ENCODE measurements around the gene CEP350. TPM values are rescaled to one million over a fixed set of nuclear protein-coding genes. Genes with fewer than 3 reads are reported as not detected.

Gene CEP350
- total and polyA plus RNA-seq, 2 of the 4 experiments (the other 2 are of a cell fraction) = 5.0 to 36.4 TPM

DNA sequence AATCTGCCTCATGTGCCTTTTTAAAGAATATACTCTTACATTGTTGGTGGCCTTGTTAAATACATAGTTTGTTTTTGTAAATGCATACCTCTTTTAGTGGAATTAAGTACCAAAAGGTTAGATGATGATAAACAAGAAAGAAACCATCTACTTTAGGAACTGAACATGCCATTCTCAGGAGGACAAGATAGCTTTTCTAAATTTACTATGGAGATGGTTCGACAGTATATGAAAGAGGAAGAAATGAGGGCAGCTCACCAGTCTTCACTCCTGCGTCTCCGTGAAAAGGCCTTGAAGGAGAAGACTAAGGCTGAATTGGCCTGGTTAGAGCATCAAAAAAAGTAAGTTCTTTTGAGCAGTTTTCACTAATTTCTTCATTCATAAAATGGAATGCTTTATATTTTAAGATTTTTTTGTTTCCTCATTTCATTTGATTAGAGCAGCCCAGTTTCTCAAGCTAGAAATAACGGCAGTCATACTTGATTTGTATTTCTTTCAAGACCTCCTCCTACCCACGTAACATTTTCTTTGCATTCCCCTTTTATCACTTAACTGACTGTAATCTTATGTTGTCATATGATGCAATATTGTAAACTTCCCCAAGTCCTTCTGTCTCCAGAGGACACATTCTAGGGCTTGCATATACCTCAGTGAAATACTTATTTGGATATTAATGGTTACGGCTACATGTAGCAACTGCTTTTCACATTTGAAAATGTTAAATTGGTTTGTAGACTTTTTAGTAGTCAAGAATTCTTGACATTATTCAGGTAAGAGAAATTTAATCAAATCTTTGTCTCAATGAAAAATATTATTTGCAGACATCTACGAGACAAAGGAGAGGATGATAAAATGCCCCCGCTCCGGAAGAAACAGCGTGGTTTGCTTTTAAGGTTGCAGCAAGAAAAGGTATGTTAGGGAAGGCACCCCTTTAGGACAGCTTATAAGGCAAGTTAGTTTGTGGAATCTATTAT, 99.3 kb downstream of the CEP350 start:
- peak overlapping the region; percentile 48; the same call in 1 of the 2 replicates for H3K18ac ChIP-seq (ENCODE audit: low read depth, low read length)
- H4K8ac ChIP-seq (ENCODE audit: low read depth in 2 of 2, low read length in 2 of 2) = no peak overlapping the region
- H4K91ac ChIP-seq (ENCODE audit: insufficient read depth, low read depth, low read length) = peak overlapping the region; percentile 6; the same call in 1 of the 2 replicates
- H3K56ac ChIP-seq (ENCODE audit: extremely low read depth, insufficient read depth, low read length) = no peak overlapping the region
- TF ChIP-seq, protein P1, sequence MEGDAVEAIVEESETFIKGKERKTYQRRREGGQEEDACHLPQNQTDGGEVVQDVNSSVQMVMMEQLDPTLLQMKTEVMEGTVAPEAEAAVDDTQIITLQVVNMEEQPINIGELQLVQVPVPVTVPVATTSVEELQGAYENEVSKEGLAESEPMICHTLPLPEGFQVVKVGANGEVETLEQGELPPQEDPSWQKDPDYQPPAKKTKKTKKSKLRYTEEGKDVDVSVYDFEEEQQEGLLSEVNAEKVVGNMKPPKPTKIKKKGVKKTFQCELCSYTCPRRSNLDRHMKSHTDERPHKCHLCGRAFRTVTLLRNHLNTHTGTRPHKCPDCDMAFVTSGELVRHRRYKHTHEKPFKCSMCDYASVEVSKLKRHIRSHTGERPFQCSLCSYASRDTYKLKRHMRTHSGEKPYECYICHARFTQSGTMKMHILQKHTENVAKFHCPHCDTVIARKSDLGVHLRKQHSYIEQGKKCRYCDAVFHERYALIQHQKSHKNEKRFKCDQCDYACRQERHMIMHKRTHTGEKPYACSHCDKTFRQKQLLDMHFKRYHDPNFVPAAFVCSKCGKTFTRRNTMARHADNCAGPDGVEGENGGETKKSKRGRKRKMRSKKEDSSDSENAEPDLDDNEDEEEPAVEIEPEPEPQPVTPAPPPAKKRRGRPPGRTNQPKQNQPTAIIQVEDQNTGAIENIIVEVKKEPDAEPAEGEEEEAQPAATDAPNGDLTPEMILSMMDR (conservative IDR thresholded peaks at IDR 0.05; ENCODE audit: low read depth, low read length) = no peak
- no peak for TF ChIP-seq MAZ (IDR thresholded peaks at IDR 0.05; ENCODE audit: borderline replicate concordance, low read depth, low read length)
- TF ChIP-seq CEBPB (IDR thresholded peaks at IDR 0.05; ENCODE audit: low read depth, low read length) = peak; percentile 84
- H4K5ac ChIP-seq (ENCODE audit: low read depth, low read length) = peak overlapping the region; percentile 68
- no peaks in the 10 kb centered on the region for H3K9me3 ChIP-seq (ENCODE audit: control insufficient read depth, insufficient read depth, low read length)
- intact Hi-C loops (cut with micrococcal nuclease) = no loop called here
- H3K27me3 ChIP-seq (ENCODE audit: control insufficient read depth, insufficient read depth, low read length) = no peaks in the 10 kb centered on the region
- WGBS, 2 experiments (ENCODE audit: extremely low coverage in 2 of 2, insufficient read length in 1 of 2) = no CpG with 5 or more reads among the region's 10 CpGs
- no peak overlapping the region for H2AFZ ChIP-seq (replicated peaks; ENCODE audit: low read length, poor library complexity)
- BruUV-seq (replicated peaks) = no TSS peak
- H3K4me3 ChIP-seq (ENCODE audit: insufficient read depth, low read depth, low read length) = no peak overlapping the region
- DNase-seq (peak; percentile 44), ATAC-seq (ENCODE audit: low read depth) (peak; percentile 21; the same call in 1 of the 2 replicates)
- no peak overlapping the region for H2BK120ac ChIP-seq (ENCODE audit: low read depth, low read length)
- peaks cover 25% of the 10 kb centered on the region for H3K36me3 ChIP-seq (ENCODE audit: control insufficient read depth, insufficient read depth, low read length)
- no peak overlapping the region for H2AK9ac ChIP-seq (replicated peaks; ENCODE audit: low read depth, low read length, poor library complexity)
- H3K27ac ChIP-seq (ENCODE audit: insufficient read depth, low read length) = peak overlapping the region; percentile 59; the same call in 1 of the 2 replicates
- H3K9ac ChIP-seq (ENCODE audit: low read depth, low read length) = peak overlapping the region; percentile 26; the same call in 1 of the 2 replicates
- 0 out of 2 replicates have a peak, but pooled peaks cover 1% of the 10 kb centered on the region for H3K4me1 ChIP-seq (ENCODE audit: control insufficient read depth, insufficient read depth, low read length)
- no peaks in the 10 kb centered on the region for H3K9me1 ChIP-seq (ENCODE audit: insufficient read depth, low read length)
- H4K20me1 ChIP-seq (ENCODE audit: insufficient read depth, low read length) = no peaks in the 10 kb centered on the region
- in situ Hi-C loops (cut with MboI; ENCODE audit: low sequenced_read_pairs) = no loop called here
- no peak overlapping the region for H2BK20ac ChIP-seq (ENCODE audit: low read depth, low read length)
- peaks cover 0 to 3% of the 10 kb centered on the region in 2 experiments; a peak in 2 of 4 replicates for H3K79me1 ChIP-seq (ENCODE audit: low read depth in 1 of 2, low read length in 2 of 2)
- ChIA-PET POLR2A (ENCODE audit: unreplicated experiment) (no interaction called here), CTCF (no interaction called here)
- no peak overlapping the region for H3K4ac ChIP-seq (ENCODE audit: low read depth, low read length)
- no peak overlapping the region for H2AK5ac ChIP-seq (ENCODE audit: low read depth, low read length)
- H3K14ac ChIP-seq (replicated peaks; ENCODE audit: low read depth, low read length) = no peak overlapping the region
- H3K23ac ChIP-seq (ENCODE audit: low read depth, low read length) = no peak overlapping the region; the same call in 1 of the 2 replicates
- peak overlapping the region; percentile 42 for H2BK5ac ChIP-seq (ENCODE audit: low read depth, low read length, poor library complexity, severe bottlenecking)
- H2BK15ac ChIP-seq (ENCODE audit: low read depth, low read length) = no peak overlapping the region
- dilution Hi-C loops (cut with HindIII; ENCODE audit: low sequenced_read_pairs, unreplicated experiment) = no loop called here
- no peak overlapping the region for H3K4me2 ChIP-seq (ENCODE audit: low read depth, low read length)
